GM23338 (cell line): Measurements from ENCODE around the gene MRPS24.

Experiments used
- CREB1 ChIP-seq: fragments of 250-450 bp; sonication (Bioruptor Pico); IDR thresholded peaks from 2 replicates; pipeline ENCODE4 v1.5.0; 2020; ENCODE audit warnings: low read depth, mild to moderate bottlenecking, moderate library complexity
- CTCF ChIP-seq, 2 experiments: fragments of 200-600 bp in 1 of 2; sonication (generic) in 1 of 2; conservative IDR thresholded peaks; 2 replicates each; pipeline versions ENCODE4 v1.5.1 to v1.6.1; 2016 to 2017; ENCODE audit warnings: antibody characterized with exemption in 2 of 2, low read depth in 2 of 2, mild to moderate bottlenecking in 2 of 2, moderate library complexity in 1 of 2
- EZH2 ChIP-seq: fragments of 200-600 bp; sonication (generic); IDR thresholded peaks from one replicate; pipeline ENCODE4 v1.8.0; 2017; ENCODE audit warnings: antibody characterized with exemption, mild to moderate bottlenecking, low read depth; ENCODE audit not compliant: unreplicated experiment
- EZH2phosphoT487 ChIP-seq: fragments of 200-600 bp; sonication (generic); IDR thresholded peaks from one replicate; pipeline ENCODE4 v1.8.1; 2018; ENCODE audit warnings: antibody characterized with exemption; ENCODE audit not compliant: unreplicated experiment
- JUNB ChIP-seq: IDR thresholded peaks from one replicate; pipeline ENCODE4 v1.6.1; 2016; ENCODE audit warnings: antibody characterized with exemption; ENCODE audit not compliant: unreplicated experiment
- NANOG ChIP-seq: IDR thresholded peaks from 2 replicates; pipeline ENCODE4 v1.6.1; 2016; ENCODE audit warnings: antibody characterized with exemption, borderline replicate concordance
- POLR2AphosphoS5 ChIP-seq: IDR thresholded peaks from 2 replicates; pipeline ENCODE4 v1.6.1; 2016; ENCODE audit warnings: antibody characterized with exemption, low read depth
- REST ChIP-seq: IDR thresholded peaks from one replicate; pipeline ENCODE4 v1.6.1; 2018; ENCODE audit warnings: antibody characterized with exemption; ENCODE audit not compliant: unreplicated experiment
- STAT1 ChIP-seq: IDR thresholded peaks from one replicate; pipeline ENCODE4 v1.6.1; 2016; ENCODE audit warnings: antibody characterized with exemption; ENCODE audit not compliant: unreplicated experiment
- ZNF114 ChIP-seq: fragments of 250-450 bp; sonication (Bioruptor Pico); IDR thresholded peaks from 2 replicates; pipeline ENCODE4 v1.5.0; 2020; ENCODE audit warnings: mild to moderate bottlenecking, moderate library complexity
- TF ChIP-seq, protein P1 (sequence below): IDR thresholded peaks from 2 replicates; pipeline ENCODE4 v1.6.1; 2016; ENCODE audit warnings: antibody characterized with exemption

DNA sequence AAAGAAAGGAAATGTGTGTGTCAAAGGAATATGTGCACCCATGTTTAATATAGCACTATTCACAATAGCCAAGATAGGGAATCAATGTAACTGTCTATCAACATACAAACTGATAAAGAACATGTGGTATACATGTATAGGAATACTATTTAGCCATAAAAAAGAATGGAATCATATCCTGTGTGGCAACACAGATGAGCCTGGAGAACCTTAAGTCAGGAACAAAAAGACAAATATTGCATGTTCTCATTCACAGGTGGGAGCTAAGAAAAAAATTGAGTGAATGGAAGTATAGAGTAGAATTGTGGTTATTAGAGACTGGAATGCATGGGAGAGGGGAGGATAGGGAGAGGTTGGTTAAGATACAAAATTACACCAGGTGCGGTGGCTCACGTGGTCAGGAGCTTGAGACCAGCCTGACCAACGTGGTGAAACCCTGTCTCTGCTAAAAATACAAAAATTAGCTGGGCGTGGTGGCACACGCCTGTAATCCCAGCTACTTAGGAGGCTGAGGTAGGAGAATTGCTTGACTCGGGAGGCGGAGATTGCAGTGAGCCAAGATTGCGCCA is 26.6 kb upstream of the MRPS24 start:
- TF ChIP-seq CTCF (conservative IDR thresholded peaks at IDR 0.05; ENCODE audit: low read depth in 2 of 2) (no peak), POLR2AphosphoS5 (no peak), REST (no peak), CREB1 (no peak), NANOG (no peak), EZH2phosphoT487 (no peak), EZH2 (no peak), ZNF114 (CRISPR knock-in tag) (no peak), STAT1 (no peak), JUNB (no peak)
- TF ChIP-seq, protein P1, sequence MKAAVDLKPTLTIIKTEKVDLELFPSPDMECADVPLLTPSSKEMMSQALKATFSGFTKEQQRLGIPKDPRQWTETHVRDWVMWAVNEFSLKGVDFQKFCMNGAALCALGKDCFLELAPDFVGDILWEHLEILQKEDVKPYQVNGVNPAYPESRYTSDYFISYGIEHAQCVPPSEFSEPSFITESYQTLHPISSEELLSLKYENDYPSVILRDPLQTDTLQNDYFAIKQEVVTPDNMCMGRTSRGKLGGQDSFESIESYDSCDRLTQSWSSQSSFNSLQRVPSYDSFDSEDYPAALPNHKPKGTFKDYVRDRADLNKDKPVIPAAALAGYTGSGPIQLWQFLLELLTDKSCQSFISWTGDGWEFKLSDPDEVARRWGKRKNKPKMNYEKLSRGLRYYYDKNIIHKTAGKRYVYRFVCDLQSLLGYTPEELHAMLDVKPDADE = no peak
